Urothelium cell line (cell line): ENCODE measurements around the gene CFAP70.

Experiments
- DNase-seq: peaks from one replicate; pipeline ENCODE4 v3.0.0; 2011; ENCODE audit warnings: low spot score, mixed read lengths
- FAIRE-seq: peaks from 2 replicates; lab custom pipeline; 2011; peaks lifted over from hg19 to GRCh38; lab: Jason Lieb, UNC

Gene CFAP70

DNA sequence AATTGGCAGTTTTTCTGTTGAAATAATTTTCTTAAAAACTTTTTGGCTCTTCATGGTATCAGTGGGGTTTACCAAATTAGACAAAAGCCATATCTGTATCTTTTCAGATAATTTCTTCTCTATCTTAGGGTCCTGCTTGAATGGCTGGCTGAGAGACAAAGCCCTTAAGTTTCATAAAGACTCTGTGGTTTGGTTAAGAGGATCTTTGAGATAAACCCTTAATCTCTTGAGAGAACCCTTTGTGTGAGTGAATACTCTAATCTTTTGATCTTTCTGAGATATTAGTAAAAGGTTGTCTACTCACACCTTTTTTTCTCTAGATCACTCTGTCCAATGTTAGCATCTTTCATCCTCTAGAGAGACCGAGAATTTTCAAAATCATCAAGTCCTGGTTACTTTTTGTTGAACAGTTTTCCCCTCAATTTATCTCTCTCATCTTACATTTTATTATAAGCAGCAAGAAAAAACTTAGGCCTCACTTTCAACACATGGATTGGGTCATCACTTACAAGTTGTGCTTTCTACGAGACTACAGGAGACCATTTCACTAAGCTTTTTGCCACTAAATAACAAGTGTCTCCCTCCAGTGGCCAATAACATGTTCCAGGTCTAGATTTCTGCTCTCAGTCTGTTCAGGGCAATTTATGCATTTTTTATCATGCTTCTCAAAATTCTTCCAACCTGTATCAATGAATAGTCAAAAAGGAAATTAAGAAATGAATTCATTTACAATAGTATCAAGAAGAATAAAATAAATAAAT, 140.1 kb downstream of the CFAP70 start:
- FAIRE-seq (no peak), DNase-seq (peak; percentile 23)

DNA sequence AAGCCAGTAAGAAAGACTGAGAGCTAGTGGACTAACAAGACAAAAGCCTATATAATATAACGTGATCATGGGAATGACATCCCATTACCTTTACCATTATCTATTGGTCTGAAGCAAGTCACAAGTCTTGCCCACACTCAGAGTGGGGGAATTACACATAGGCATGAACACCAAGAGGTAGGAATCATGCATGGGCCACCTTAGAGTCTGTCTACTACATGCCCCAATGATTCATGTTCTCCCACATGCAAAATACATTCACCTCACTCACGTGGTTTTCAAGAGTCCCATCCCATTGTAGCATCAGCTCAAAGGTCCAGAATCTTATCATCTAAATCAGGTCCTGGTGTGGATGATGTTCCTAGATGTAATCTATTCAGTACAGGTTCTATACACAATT, 141.0 kb downstream of the CFAP70 start:
- FAIRE-seq, result no peak
- DNase-seq, result no peak

DNA sequence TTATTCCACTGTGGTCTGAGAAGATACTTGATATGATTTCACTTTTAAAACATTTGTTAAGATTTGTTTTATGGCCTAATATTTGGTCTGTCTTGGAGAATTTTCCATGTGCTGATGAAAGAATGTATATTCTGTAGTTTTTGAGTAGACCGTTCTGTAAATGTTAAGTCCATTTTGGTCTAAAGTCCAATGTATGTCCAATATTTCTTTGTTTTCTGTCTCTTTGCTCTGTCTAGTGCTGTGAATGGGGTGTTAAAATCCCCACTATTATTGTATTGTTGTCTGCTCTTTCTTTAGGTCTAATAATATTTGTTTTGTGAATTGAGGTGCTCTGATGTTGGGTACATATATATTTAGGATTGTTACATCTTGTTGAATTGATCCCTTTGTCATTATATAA, 142.9 kb downstream of the CFAP70 start:
- FAIRE-seq, result no peak
- no peak for DNase-seq

DNA sequence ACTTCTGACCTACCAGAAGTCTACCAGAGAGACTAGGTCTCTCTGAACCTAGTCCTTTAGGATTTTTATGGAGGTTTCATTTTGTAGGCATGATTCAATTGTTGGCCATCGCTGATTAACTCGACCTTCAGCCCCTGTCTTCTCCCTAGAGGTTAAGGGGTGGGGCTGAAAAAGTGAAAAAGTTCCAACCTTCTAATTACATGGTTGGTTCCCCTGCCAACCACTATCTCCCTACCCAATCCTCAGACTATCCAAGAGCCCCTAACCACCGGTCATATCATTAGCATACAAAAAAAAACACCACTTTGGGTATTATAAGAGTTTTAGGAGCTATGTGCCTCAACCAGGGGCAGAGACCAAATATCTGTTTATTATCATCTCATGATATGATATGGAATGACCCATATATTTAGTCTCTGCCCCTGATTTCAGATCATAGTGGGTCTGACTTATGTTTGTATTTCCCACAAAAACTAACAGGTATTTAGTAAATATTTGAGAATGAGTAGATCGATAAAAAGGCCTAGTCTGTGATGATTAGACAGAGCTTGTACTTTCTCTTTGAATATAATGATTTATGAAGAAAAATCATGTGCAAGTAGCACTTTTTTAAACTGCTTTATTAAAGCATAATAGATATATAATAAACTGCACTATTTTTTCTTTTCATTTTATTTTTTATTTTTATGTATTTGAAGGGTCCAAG, 147.4 kb downstream of the CFAP70 start:
- FAIRE-seq (no peak), DNase-seq (no peak)

DNA sequence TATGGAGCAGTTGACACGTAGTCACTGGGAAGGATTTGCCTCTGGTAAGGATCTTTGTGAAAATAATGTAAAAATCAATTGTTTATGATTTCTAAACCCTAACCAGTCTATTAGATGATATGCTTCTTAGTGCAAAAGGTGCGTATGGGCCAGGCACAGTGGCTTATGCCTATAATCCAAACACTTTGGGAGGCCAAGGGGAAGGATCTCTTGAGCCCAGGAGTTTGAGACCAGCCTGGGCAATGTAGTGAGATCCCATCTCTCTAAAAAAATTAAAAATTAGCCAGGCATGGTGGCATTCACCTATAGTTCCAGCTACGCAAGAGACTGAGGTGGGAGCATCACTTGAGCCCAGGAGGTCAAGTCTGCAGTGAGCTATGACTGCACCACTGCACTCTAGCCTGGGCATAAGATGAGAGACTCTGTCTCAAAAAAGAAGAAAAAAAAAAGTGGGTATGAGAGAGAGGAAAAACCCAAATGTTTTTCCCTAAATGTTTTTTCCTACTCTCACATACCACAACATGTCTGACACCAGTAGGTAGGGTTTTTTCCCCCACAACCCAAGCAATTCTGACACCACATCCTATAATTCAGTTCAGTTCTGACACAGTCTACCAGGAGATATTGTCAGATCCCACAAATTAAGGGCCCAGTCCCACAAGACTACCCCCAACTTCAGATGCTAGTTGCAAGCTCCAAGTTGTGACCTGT, 148.1 kb downstream of the CFAP70 start:
- FAIRE-seq (no peak), DNase-seq (no peak)

DNA sequence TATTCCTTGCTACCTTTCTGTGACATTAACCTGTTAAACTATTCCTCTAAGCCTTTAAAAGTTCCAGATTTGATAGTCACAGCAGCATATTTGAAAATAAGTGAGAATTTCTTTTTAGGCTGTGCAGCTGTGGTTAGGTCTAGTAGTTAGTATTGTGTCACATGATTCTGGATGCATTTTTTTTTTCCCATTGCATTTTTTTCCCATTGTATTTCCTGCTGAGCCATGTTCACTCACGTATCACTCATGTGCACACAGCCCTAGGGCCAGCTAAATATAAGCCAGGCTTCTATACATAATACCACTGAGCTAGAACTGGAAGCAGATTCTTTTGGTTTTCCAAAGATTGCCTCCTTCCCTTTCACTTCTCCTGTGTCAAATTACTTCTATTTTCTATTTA, 149.0 kb downstream of the CFAP70 start:
- FAIRE-seq, result no peak
- DNase-seq, result no peak

DNA sequence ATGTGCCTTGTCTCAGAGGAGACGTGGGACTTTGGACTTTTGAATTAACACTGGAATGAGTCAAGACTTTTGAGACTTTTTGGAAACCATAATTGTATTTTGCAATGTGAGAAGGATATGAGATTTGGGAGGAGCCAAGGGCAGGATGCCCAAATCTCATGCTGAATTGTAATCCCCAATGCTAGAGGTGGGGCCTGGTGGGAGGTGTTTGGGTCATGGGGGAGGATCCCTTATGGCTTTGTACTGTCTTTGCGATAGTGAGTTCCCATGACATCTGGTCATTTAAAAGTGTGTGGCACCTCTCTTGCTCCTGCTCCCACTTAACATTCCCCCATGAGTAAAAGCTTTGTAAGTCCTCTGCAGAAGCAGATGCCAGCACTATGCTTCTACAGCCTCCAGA, 150.8 kb downstream of the CFAP70 start:
- FAIRE-seq (no peak), DNase-seq (no peak)

DNA sequence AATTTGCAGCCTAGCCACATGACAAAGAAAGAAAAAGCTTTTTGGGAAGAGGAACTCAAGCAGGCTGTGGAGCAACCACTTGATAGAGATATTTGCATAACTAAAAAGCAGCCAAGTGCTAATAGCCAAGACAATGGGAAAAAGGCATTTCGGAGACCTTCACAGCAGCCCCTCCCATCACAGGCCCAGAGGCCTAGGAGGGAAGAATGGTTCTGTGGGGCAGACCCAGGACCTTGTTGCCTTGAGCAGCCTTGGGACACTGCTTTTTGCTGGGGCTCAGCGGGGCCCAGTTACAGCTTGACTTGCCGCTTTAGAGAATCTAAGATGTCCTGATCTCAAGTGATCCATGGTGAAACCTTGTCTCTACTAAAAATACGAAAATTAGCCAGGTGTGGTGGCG, 152.3 kb downstream of the CFAP70 start:
- no peak for DNase-seq
- FAIRE-seq, result no peak

DNA sequence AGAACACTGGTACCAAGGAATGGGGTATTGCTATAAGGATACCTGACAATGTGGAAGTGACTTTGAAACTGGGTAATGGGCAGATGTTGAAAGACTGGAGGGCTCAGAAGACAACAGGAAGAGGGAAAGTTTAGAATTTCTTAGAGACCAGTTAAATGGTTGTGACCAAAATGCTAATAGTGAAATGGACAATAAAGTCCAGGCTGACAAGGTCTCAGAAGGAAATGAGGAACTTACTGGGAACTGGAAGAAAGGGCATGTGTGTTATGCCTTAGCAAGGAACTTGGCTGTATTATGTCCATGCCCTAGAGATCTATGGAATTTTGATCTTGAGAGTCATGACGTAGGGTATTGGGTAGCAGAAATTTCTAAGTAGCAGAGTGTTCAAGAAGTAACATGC, 152.8 kb downstream of the CFAP70 start:
- no peak for FAIRE-seq
- no peak for DNase-seq

DNA sequence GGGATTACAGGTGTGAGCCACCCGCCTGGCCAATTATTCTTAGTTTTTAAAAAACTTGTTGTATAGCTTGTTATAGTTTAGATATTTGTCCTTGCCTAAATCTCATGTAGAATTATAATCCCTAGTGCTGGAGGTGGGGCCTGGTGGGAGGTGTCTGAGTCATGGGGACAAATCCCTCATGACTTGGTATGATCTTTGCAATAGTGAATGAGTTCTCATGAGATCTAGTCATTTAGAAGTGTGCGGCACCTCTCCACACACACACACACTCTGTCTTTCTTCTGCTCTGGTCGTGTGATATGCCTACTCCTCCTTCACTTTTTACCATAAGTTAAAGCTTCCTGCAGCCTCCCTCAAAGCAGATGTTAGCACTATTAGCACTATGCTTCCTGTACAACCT, 153.6 kb downstream of the CFAP70 start:
- FAIRE-seq (no peak), DNase-seq (no peak)
